ENCODE measurements around the gene SMAD3.

DNA sequence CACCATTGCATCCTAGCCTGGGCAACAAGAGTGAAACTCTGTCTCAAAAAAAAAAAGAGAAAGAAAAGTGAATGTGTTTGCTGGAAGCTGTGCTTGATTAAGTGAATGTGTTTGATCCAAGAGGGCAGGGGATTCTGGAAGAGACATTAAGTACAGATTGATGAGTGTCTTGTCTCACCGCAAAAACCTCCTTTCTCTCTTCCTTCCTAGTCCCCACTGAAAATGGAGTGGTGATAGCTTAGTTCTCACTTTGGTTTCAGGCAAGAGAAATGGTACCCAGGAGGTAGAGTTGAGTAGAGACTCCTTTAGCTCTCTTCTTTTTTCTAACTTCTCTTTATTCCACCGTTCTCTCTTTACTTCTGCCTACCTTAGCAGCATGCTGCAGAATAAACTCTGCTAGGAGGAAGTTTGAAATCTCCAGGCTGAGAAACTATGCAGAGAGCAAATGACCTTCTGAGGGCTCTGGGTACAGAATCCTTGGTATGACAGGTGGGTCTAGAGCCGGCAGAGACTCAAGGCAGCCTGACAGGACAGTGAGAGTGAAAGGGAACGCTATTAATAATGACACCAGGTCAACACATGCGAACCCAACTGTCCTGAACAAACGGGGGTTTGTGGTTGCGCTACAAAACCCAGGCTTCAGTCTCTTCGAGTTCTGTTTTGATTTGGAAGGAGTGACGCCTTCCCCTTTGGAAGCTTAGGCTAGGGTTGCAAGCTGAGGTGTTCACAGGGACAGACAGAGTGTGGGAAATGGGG lies 74.9 kb downstream of the SMAD3 start:
- TF ChIP-seq, protein P1, sequence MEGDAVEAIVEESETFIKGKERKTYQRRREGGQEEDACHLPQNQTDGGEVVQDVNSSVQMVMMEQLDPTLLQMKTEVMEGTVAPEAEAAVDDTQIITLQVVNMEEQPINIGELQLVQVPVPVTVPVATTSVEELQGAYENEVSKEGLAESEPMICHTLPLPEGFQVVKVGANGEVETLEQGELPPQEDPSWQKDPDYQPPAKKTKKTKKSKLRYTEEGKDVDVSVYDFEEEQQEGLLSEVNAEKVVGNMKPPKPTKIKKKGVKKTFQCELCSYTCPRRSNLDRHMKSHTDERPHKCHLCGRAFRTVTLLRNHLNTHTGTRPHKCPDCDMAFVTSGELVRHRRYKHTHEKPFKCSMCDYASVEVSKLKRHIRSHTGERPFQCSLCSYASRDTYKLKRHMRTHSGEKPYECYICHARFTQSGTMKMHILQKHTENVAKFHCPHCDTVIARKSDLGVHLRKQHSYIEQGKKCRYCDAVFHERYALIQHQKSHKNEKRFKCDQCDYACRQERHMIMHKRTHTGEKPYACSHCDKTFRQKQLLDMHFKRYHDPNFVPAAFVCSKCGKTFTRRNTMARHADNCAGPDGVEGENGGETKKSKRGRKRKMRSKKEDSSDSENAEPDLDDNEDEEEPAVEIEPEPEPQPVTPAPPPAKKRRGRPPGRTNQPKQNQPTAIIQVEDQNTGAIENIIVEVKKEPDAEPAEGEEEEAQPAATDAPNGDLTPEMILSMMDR (IDR thresholded peaks at IDR 0.05), result no peak
- no peak for TF ChIP-seq POLR2A (IDR thresholded peaks at IDR 0.05)
- no peak for TF ChIP-seq POLR2AphosphoS5 (IDR thresholded peaks at IDR 0.05)
